Gastrocnemius medialis (tissue), 4 donors: ENCODE results near the gene IL1RL1.

ENCODE experiments used
- POLR2A ChIP-seq, 2 donors: fragments of 450-650 bp; IDR thresholded peaks; one replicate each; pipeline ENCODE4 v1.6.1; 2017; ENCODE audit warnings: antibody characterized with exemption in 2 of 2, mild to moderate bottlenecking in 2 of 2, moderate library complexity in 2 of 2
- TF ChIP-seq, protein P1 (sequence below), 5 experiments: fragments of 450-650 bp in 3 of 5; fragments of 200-600 bp in 2 of 5; sonication (generic) in 2 of 5; IDR thresholded peaks in 4 of 5; conservative IDR thresholded peaks in 1 of 5; 1 replicate in 4 of 5; 2 replicates in 1 of 5; pipeline ENCODE4 v1.5.1; 2016 to 2019; ENCODE audit warnings: antibody characterized with exemption in 5 of 5, mild to moderate bottlenecking in 3 of 5, moderate library complexity in 3 of 5

DNA sequence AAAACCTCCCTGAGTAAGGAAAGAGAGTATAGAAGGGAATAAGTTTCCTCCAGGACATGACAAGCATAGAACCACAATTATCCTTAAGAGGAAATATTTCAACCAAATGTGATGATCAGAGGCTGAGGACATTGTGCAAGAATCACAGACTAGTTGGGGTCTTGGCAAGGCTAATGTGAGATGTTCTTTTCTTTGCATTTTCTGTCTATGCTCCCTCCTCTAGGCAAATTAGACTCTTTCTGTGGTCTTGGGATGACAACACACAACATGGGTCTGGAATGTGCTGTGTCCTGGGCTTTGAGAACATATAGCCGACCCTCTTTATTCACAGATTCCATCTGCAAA lies 32.0 kb upstream of the IL1RL1 start:
- TF ChIP-seq, protein P1, sequence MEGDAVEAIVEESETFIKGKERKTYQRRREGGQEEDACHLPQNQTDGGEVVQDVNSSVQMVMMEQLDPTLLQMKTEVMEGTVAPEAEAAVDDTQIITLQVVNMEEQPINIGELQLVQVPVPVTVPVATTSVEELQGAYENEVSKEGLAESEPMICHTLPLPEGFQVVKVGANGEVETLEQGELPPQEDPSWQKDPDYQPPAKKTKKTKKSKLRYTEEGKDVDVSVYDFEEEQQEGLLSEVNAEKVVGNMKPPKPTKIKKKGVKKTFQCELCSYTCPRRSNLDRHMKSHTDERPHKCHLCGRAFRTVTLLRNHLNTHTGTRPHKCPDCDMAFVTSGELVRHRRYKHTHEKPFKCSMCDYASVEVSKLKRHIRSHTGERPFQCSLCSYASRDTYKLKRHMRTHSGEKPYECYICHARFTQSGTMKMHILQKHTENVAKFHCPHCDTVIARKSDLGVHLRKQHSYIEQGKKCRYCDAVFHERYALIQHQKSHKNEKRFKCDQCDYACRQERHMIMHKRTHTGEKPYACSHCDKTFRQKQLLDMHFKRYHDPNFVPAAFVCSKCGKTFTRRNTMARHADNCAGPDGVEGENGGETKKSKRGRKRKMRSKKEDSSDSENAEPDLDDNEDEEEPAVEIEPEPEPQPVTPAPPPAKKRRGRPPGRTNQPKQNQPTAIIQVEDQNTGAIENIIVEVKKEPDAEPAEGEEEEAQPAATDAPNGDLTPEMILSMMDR (IDR thresholded peaks at IDR 0.05 in 4 of 5, conservative IDR thresholded peaks at IDR 0.05 in 1 of 5) = no peak
- no peak for TF ChIP-seq POLR2A (IDR thresholded peaks at IDR 0.05)
